Breast epithelium (tissue), 3 donors: ENCODE results near the gene C4BPB.

Experiments used
- CTCF ChIP-seq, 3 donors: fragments of 450-650 bp; IDR thresholded peaks; one replicate each; pipeline ENCODE4 v1.5.1; 2016 to 2017; ENCODE audit warnings: antibody characterized with exemption in 3 of 3, mild to moderate bottlenecking in 3 of 3, moderate library complexity in 3 of 3
- POLR2A ChIP-seq: fragments of 450-650 bp; IDR thresholded peaks from one replicate; pipeline ENCODE4 v1.6.1; 2016; ENCODE audit warnings: antibody characterized with exemption, mild to moderate bottlenecking, moderate library complexity
- POLR2AphosphoS5 ChIP-seq, 3 donors: sonication (generic); formaldehyde crosslinking; IDR thresholded peaks; one replicate each; pipeline ENCODE4 v1.6.1; 2017; ENCODE audit warnings: antibody characterized with exemption in 3 of 3

- no peak for TF ChIP-seq CTCF (IDR thresholded peaks at IDR 0.05)
- no peak for TF ChIP-seq POLR2AphosphoS5 (IDR thresholded peaks at IDR 0.05)
- TF ChIP-seq POLR2A = no peak
Observed at GRCh38 chr1:207071426-207071825, 17.2 kb upstream of the C4BPB start.
